ENCODE data around the gene TFF3.

DNA sequence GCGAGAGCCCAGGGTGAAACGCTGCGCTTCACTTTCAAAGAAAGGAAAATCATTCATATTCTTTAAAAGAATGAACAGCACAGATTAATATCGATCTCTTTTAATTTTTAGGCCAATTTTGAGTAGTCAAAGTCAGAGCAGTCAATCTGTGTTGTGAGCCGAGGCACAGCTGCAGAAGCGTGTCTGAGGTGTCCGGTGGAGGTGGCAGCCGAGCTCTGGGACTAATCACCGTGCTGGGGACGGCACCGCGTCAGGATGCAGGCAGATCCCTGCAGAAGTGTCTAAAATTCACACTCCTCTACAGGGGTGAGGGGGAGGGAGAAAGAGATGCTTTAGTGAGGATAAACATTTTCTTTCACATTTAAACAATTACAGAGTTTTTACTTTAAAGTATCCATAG lies 47.0 kb upstream of the TFF3 start:
- TF ChIP-seq, protein P1, sequence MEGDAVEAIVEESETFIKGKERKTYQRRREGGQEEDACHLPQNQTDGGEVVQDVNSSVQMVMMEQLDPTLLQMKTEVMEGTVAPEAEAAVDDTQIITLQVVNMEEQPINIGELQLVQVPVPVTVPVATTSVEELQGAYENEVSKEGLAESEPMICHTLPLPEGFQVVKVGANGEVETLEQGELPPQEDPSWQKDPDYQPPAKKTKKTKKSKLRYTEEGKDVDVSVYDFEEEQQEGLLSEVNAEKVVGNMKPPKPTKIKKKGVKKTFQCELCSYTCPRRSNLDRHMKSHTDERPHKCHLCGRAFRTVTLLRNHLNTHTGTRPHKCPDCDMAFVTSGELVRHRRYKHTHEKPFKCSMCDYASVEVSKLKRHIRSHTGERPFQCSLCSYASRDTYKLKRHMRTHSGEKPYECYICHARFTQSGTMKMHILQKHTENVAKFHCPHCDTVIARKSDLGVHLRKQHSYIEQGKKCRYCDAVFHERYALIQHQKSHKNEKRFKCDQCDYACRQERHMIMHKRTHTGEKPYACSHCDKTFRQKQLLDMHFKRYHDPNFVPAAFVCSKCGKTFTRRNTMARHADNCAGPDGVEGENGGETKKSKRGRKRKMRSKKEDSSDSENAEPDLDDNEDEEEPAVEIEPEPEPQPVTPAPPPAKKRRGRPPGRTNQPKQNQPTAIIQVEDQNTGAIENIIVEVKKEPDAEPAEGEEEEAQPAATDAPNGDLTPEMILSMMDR (IDR thresholded peaks at IDR 0.05), result no peak
- no peak for TF ChIP-seq POLR2A (IDR thresholded peaks at IDR 0.05)
- no peak for TF ChIP-seq POLR2AphosphoS5 (IDR thresholded peaks at IDR 0.05; ENCODE audit: insufficient read depth in 1 of 2, low read depth in 1 of 2)
